NOMO-1 treated with dmso at 0.1 percent for 144 hours (cell line): ENCODE measurements around the gene AKAP13.
"Not testable (repeated sequence)": the region's sequence is repeated elsewhere in the genome, so short reads cannot be mapped to it uniquely, and the experiment has no call there.

ENCODE experiments used
- DNase-seq: peaks from one replicate; lab custom pipeline; 2025; ENCODE audit not compliant: unreplicated experiment; lab: John Stamatoyannopoulos, UW

The AKAP13 gene

DNA sequence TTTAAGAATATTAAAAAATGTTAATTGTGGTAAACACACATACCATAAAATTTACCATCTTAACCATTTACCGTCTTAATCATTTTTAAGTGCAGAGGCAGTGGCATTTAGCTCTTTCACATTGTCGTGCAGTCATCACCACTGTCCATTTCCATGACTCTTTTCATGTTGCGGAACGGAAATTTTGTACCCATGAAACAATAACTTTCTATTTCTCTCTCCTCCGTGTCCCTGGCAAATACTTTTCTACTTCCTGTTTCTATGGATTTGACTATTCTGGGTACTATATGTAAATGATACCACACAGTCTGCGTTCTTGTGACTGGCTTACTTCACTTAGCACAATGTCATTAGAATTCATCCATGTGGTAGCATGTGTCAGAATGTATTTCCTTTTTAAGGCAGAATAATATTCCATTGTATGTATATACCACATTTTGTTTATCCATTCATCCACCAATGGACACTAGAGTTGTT lies 27.9 kb downstream of the AKAP13 start:
- no peak for DNase-seq

DNA sequence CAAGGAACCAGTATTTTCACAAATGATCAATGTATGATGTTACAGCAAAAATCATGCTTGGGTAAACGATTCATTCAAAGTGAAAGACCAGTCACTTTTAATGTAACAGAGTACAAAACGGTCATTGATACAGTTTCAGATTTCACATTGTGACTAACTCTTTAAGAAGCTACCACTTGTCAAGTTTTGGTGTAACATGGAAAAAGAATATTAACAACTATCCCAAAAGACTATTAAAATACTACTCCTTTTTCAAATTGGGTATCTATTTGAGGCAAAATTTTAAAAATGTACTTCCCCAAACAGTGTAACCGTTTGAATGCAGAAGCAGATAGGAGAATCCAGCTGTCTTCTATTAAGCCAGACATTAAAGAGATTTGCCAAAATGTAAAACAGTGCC lies 31.7 kb downstream of the AKAP13 start:
- no peak for DNase-seq

GRCh38 chr15:85412956-85413854 lies 32.8 kb downstream of the AKAP13 start:
- DNase-seq, result peak; percentile 69

- DNase-seq, result no peak
These were observed 33.6 kb downstream of the AKAP13 start for GRCh38 chr15:85414037-85414436.

DNA sequence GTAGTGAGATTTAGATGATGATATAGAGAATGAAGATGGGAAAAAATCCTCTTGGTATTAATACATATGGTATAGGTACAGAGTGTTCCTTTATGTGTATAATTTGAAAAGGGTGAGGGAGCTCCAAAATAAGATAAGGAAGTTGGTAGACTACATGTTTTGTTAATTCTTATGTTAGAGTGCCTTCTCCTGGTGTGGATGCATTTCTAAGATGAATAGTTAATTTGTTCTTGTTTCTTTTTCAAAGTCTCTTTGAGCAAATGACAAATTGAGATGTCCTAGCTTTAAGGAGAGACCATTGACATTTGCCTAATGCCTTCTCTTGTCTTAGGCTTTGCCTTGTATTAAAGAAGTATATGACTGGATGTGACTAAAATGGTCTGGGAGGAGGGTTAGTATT lies 34.1 kb downstream of the AKAP13 start:
- no peak for DNase-seq

GRCh38 chr15:85414991-85415390 lies 34.6 kb downstream of the AKAP13 start:
- no peak for DNase-seq

GRCh38 chr15:85415783-85416182 lies 35.4 kb downstream of the AKAP13 start:
- DNase-seq, result no peak

GRCh38 chr15:85417276-85417675 lies 36.9 kb downstream of the AKAP13 start:
- no peak for DNase-seq

DNA sequence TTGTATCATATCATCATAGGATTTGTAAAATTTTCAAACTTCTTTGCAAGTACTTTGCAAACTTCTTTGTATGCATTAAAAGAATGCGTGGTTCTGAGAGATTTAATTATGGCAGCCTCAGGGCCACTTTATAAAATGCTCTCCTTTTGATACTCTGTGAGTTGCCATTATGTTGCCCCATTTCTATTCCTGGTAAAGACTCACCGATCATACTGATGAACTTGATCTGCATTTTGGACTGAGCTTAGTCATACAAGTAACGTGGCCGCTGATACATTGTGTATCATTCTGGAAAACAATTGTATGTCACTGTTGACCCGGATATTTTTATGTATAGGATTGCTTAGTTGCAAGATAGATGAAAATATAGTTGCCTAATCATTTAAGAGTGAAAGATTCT lies 38.8 kb downstream of the AKAP13 start:
- no peak for DNase-seq

DNA sequence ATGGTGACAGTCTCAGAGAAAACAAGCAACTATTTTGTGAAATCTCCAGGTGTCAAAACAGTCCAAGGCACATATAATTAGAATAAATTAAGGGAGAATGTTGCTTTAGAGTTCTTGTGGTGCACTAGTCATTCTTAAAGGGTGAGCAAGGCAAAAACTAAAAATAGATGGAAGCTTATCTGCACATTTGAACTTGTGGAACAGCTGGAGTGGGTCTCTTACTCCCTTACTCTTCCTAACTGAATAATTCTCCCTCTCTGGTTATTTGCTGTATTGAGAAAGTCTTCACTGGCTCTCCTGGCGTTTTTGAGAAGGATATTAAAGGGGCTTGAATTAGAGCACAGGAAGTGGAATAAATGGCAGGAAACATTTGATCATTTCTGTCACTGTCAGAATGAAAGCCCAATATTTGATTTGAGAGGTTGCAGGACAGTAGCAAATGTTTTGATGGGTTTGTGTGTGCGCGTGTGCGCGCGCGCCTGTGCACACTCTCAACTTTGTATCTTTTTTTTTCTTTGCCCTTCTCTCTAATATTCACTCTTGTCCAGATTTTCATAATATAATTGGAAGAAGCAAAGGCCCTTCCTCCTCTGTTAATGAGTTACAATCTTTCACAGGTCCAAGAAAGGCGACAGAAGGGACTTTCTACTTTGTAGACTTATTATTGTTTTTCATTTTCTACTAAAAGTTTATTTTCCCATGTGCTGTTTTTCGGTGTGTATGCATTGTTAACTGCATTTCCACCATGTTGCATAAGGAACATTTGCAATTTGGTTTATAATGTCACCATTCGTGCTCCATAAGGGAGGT lies 40.9 kb downstream of the AKAP13 start:
- no peak for DNase-seq

DNA sequence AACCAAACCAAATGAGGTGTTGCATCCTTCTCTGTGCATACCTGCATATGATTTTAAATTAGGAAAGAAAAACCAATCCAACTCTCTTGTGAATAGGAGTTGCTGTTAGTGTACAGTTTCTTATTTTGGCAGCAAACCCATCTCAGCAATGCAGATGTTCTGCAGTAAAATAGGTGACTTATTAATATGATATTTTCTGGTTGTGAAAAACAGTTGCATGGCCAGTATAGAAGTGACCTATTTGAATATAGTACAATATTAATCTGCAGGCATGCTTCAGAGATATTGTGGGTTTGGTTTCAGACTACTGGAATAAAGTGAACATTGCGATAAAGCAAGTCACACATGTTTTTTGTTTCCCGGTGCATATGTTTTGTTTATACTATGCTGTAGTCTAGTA lies 42.2 kb downstream of the AKAP13 start:
- DNase-seq, result no peak

DNA sequence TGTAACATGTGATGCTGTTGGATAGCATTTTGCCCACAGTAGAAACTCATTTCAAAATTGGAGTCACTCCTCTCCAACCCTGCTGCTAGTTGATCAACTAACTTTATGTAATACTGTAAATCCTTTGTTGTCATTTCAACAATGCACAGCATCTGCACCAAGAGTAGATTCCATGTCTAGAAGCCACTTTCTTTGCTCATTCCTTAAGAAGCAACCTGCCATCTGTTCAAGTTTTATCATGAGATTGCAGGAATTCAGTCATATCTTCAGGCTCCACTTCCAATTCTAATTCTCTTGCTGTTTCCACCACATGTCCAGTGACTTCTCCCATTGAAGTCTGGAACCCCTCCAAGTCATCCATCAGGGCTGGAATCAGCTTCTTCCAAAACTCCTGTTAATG lies 42.9 kb downstream of the AKAP13 start:
- DNase-seq, result no peak

DNA sequence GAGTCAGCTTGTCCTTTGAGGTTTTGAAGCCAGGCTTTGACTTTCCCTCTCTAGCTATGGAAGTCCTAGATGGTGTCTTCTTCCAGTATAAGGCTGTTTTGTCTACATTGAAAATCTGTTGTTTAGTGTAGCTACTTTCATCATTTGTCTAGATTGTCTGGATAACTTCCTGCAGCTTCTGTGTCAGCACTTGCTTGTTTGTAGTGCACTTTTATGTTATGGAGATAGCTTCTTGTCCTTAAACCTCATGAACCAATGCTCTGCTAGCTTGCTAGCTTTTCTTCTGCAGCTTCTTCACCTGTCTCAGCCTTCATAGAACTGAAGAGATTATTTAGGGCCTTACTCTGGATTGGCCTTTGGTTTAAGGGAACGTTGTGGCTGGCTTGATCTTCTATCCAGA lies 43.8 kb downstream of the AKAP13 start:
- no peak for DNase-seq

- DNase-seq, result no peak
These were observed 46.1 kb downstream of the AKAP13 start for GRCh38 chr15:85426481-85426880.

DNA sequence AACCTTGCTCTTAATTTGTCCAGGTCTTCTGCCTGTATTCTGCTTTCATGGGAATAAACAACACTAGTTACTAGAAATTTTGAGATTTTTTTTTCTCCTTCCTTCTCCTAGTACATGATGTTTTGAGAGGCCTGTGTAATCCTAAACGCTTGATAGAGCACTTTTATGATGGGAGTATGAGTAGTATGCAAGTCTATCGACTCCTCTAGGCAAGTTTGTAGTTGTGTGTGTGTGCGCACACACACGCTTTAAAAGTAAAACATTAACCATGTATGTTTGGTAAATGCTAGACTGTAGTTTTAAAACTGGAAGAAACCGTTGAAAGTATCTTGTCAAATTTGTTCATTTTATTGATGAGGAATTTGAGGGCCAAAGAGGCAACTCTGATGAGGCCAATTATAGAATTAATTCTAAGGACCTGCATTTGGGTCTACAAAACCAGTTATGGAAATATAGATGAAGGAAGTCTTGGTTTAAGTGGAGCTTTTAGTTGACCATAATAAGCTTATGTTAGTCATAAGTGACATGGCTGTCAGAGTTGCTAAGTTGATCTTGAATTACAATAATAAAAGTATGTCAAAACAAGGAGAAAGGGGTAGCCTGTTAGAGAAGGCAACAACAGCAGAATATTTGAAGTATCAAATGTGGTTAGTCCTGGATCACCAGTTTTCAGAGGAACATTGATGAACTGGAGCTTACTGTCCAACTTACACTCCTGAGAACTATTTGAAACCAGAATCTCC lies 47.1 kb downstream of the AKAP13 start:
- no peak for DNase-seq

DNA sequence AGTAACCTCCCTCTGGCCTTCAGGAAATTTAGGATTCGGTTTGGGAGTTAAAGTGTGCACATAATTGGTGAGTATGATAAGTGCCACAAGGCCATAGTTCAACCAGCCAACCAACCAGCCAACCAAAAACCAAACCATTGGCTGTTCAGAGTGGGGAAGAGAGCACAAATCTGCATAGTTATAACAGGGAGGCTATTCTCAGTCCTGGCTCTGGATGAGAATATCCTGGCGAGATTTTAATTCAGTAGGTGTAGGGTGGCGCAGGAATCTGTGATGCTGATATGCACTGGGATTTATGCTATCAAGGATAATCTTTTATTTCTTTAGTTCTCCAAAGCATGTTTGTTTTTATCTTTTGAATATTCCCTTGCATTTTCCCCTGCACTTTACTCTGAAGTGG lies 49.1 kb downstream of the AKAP13 start:
- no peak for DNase-seq

- DNase-seq, result no peak
These were observed 50.2 kb downstream of the AKAP13 start for GRCh38 chr15:85430406-85431204.

DNA sequence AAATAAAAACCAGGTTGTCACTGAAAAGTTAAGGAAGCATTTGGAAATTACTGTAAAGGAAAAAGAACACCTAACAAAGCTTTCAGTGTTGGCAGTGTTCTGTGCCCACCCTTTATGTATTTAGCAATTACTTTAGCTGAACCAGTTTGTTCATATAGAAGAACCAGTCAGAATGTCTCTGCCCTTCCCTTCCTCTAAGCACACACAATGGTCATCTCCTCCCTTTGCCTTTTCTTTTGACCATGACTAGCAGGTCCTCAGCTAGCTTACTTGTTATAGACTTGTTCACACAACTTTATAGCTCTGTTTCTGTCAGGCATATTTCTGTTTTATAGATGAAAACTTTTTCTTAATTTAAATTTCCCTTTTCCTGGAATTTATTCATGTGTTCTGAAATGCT lies 59.6 kb downstream of the AKAP13 start:
- no peak for DNase-seq

- DNase-seq, result no peak
These were observed 60.0 kb downstream of the AKAP13 start for GRCh38 chr15:85440451-85440850.

DNA sequence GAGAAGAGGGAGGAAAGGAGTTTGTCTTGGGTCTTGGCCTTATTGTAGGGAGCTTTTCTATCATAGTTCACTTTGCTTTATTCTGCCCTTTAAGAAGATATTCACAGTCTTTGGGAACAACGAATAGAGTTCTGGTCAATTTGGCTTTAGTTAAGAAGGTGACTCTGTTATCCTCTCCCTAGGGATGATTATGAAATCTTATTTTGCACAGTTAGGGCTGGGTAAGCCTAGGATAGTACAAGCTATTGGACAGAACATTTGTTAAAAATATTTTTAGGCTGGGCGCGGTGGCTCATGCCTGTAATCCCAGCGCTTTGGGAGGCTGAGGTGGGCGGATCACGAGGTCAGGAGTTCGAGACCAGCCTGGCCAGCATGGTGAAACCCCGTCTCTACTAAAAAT lies 61.5 kb downstream of the AKAP13 start:
- DNase-seq, result not testable (repeated sequence)

GRCh38 chr15:85443046-85443445 lies 62.6 kb downstream of the AKAP13 start:
- DNase-seq, result no peak
